Upper lobe of left lung (tissue), 4 donors: ENCODE measurements around the gene EHD3.

Experiments
- CTCF ChIP-seq, 6 experiments: fragments of 450-650 bp in 4 of 6; fragments of 200-600 bp in 2 of 6; sonication (generic) in 2 of 6; IDR thresholded peaks; one replicate each; pipeline ENCODE4 v1.5.1; 2016 to 2019; ENCODE audit warnings: antibody characterized with exemption in 6 of 6
- EP300 ChIP-seq, 4 donors: sonication (generic); formaldehyde crosslinking; IDR thresholded peaks; one replicate each; pipeline ENCODE4 v1.5.1; 2017; ENCODE audit warnings: antibody characterized with exemption in 4 of 4, control low read depth in 2 of 4
- POLR2AphosphoS5 ChIP-seq, 2 donors: sonication (generic); formaldehyde crosslinking; IDR thresholded peaks; one replicate each; pipeline ENCODE4 v1.5.1; 2017; ENCODE audit warnings: antibody characterized with exemption in 2 of 2

- TF ChIP-seq CTCF (IDR thresholded peaks at IDR 0.05) (no peak), POLR2AphosphoS5 (IDR thresholded peaks at IDR 0.05) (no peak), EP300 (IDR thresholded peaks at IDR 0.05) (no peak)
Measured at GRCh38 chr2:31192396-31192795, 41.6 kb upstream of the EHD3 start.
